Activated gamma-delta T cell treated with Interleukin-2 at 50 U/mL for 16 hours (primary cell): ENCODE measurements around the gene FRS3.
"Not testable (repeated sequence)": the region's sequence is repeated elsewhere in the genome, so short reads cannot be mapped to it uniquely, and the experiment has no call there.

Source experiments
- DNase-seq: peaks from one replicate; pipeline ENCODE4 v3.0.0-alpha.2; 2020

FRS3 gene

GRCh38 chr6:41779788-41780550 lies at the start of gene FRS3:
Gene FRS3 (minus strand): TSS chr6:41779900. CDS start chr6:41776987, 2,913 bp downstream.
- DNase-seq = peak; percentile 99

- no peak for DNase-seq
Observed at GRCh38 chr6:41826343-41827022, 46.8 kb upstream of the FRS3 start.

- DNase-seq = no peak
Observed at GRCh38 chr6:41824571-41825569, 45.2 kb upstream of the FRS3 start.

GRCh38 chr6:41823178-41823577 lies 43.5 kb upstream of the FRS3 start:
- DNase-seq = no peak

- no peak for DNase-seq
Observed at GRCh38 chr6:41822021-41822420, 42.3 kb upstream of the FRS3 start.

- no peak for DNase-seq
Observed at GRCh38 chr6:41821266-41821665, 41.6 kb upstream of the FRS3 start.

- no peak for DNase-seq
Observed at GRCh38 chr6:41818271-41819054, 38.8 kb upstream of the FRS3 start.

GRCh38 chr6:41815587-41815986 lies 35.9 kb upstream of the FRS3 start:
- no peak for DNase-seq

GRCh38 chr6:41814629-41815028 lies 34.9 kb upstream of the FRS3 start:
- DNase-seq = no peak

- no peak for DNase-seq
Observed at GRCh38 chr6:41813956-41814355, 34.3 kb upstream of the FRS3 start.

- no peak for DNase-seq
Observed at GRCh38 chr6:41813469-41813868, 33.8 kb upstream of the FRS3 start.

GRCh38 chr6:41811946-41812345 lies 32.2 kb upstream of the FRS3 start:
- DNase-seq = not testable (repeated sequence)

GRCh38 chr6:41811095-41811494 lies 31.4 kb upstream of the FRS3 start:
- DNase-seq = no peak

- DNase-seq = no peak
Observed at GRCh38 chr6:41805830-41806774, 26.4 kb upstream of the FRS3 start.

GRCh38 chr6:41801380-41801779 lies 21.7 kb upstream of the FRS3 start:
- DNase-seq = no peak

GRCh38 chr6:41799559-41799911 lies 19.8 kb upstream of the FRS3 start:
- DNase-seq = no peak

GRCh38 chr6:41798901-41799558 lies 19.3 kb upstream of the FRS3 start:
- DNase-seq = no peak

- DNase-seq = no peak
Observed at GRCh38 chr6:41796474-41796873, 16.8 kb upstream of the FRS3 start.

- DNase-seq = no peak
Observed at GRCh38 chr6:41791984-41792383, 12.3 kb upstream of the FRS3 start.

GRCh38 chr6:41791305-41791704 lies 11.6 kb upstream of the FRS3 start:
- no peak for DNase-seq

GRCh38 chr6:41790045-41790444 lies 10.3 kb upstream of the FRS3 start:
- no peak for DNase-seq
